GM21515 (cell line): ENCODE results near the gene SLC16A11.
"Not testable (repeated sequence)": the region's sequence is repeated elsewhere in the genome, so short reads cannot be mapped to it uniquely, and the experiment has no call there.

Experiments used
- ATAC-seq: cut with Tn5 transposase; IDR thresholded peaks from one replicate; pipeline ENCODE4 v1.9.1; 2021; ENCODE audit not compliant: unreplicated experiment

SLC16A11 gene

GRCh38 chr17:7043497-7044198 lies at the start of gene SLC16A11:
Gene SLC16A11, minus strand, starts transcription at chr17:7044092. Its CDS starts 579 bp downstream, at chr17:7043513.
- ATAC-seq = no peak

- ATAC-seq = not testable (repeated sequence)
Measured at GRCh38 chr17:7091311-7092005, 47.6 kb upstream of the SLC16A11 start.

GRCh38 chr17:7089570-7089969 lies 45.7 kb upstream of the SLC16A11 start:
- not testable (repeated sequence) for ATAC-seq

GRCh38 chr17:7088442-7088841 lies 44.5 kb upstream of the SLC16A11 start:
- not testable (repeated sequence) for ATAC-seq

GRCh38 chr17:7084088-7084487 lies 40.2 kb upstream of the SLC16A11 start:
- no peak for ATAC-seq

- ATAC-seq = no peak
Measured at GRCh38 chr17:7083592-7083991, 39.7 kb upstream of the SLC16A11 start.

- ATAC-seq = no peak
Measured at GRCh38 chr17:7081341-7082062, 37.6 kb upstream of the SLC16A11 start.

- ATAC-seq = no peak
Measured at GRCh38 chr17:7080456-7081041, 36.7 kb upstream of the SLC16A11 start.

GRCh38 chr17:7079581-7080455 lies 35.9 kb upstream of the SLC16A11 start, which contains the start of gene CLEC10A:
Gene CLEC10A, minus strand, starts transcription at chr17:7080251. Its CDS starts 1,439 bp downstream, at chr17:7078812.
- no peak for ATAC-seq

- no peak for ATAC-seq
Measured at GRCh38 chr17:7078711-7079110, 34.8 kb upstream of the SLC16A11 start.

GRCh38 chr17:7077911-7078546 lies 34.1 kb upstream of the SLC16A11 start:
- ATAC-seq = no peak

GRCh38 chr17:7074931-7075330 lies 31.0 kb upstream of the SLC16A11 start:
- no peak for ATAC-seq

GRCh38 chr17:7072406-7072805 lies 28.5 kb upstream of the SLC16A11 start:
- no peak for ATAC-seq

GRCh38 chr17:7070712-7071111 lies 26.8 kb upstream of the SLC16A11 start:
- no peak for ATAC-seq

- no peak for ATAC-seq
Measured at GRCh38 chr17:7068268-7068667, 24.4 kb upstream of the SLC16A11 start.

GRCh38 chr17:7067198-7067597 lies 23.3 kb upstream of the SLC16A11 start:
- ATAC-seq = no peak

GRCh38 chr17:7064261-7064660 lies 20.4 kb upstream of the SLC16A11 start:
- ATAC-seq = no peak

- no peak for ATAC-seq
Measured at GRCh38 chr17:7063518-7064094, 19.7 kb upstream of the SLC16A11 start.

GRCh38 chr17:7060165-7060891 lies 16.4 kb upstream of the SLC16A11 start:
- ATAC-seq = no peak
